ENCODE results near the gene TAS2R30.

DNA sequence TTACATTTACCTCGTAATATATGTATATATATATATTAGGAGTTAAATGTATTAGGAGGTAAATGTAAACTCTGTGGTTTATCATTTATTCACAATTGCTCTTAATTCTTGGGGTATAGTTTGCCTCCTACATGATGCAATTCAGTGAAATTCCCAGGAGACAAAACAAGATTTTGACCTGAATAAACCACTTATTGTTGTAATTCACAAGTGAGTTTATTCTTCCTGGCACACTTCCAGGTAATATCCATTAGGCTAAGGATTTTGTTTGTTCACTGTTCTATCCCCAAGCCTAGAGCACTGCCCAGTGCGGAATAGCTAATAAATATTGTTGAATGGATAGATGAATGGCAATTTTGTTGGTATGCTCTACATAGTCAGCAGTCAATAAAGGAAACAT is 39.6 kb upstream of the TAS2R30 start:
- TF ChIP-seq ZFX (IDR thresholded peaks at IDR 0.05; ENCODE audit: borderline replicate concordance) = no peak
- TF ChIP-seq, protein P1, sequence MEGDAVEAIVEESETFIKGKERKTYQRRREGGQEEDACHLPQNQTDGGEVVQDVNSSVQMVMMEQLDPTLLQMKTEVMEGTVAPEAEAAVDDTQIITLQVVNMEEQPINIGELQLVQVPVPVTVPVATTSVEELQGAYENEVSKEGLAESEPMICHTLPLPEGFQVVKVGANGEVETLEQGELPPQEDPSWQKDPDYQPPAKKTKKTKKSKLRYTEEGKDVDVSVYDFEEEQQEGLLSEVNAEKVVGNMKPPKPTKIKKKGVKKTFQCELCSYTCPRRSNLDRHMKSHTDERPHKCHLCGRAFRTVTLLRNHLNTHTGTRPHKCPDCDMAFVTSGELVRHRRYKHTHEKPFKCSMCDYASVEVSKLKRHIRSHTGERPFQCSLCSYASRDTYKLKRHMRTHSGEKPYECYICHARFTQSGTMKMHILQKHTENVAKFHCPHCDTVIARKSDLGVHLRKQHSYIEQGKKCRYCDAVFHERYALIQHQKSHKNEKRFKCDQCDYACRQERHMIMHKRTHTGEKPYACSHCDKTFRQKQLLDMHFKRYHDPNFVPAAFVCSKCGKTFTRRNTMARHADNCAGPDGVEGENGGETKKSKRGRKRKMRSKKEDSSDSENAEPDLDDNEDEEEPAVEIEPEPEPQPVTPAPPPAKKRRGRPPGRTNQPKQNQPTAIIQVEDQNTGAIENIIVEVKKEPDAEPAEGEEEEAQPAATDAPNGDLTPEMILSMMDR (IDR thresholded peaks at IDR 0.05) = no peak

All from 22Rv1 (cell line).